OCI-LY3 (cell line): Measurements from ENCODE around the gene PSMD12.
A peak's percentile ranks its signal among the peaks of the same experiment; 100 is the strongest.

Source experiments
- H2AFZ ChIP-seq: fragments of 200-600, 300-600 bp; shearing (Covaris generic); 2 replicates; pipeline ENCODE4 v1.6.0; 2014; ENCODE audit warnings: antibody characterized with exemption, low read depth, low read length
- H3K27ac ChIP-seq: fragments of 200-600, 300-600 bp; sonication (generic); 2 replicates; pipeline ENCODE4 v1.5.1; 2014; ENCODE audit warnings: mild to moderate bottlenecking, low read length, moderate library complexity, mixed read lengths
- H3K27me3 ChIP-seq: fragments of 200-600, 300-600 bp; sonication (generic); 2 replicates; pipeline ENCODE4 v1.6.1; 2014; ENCODE audit warnings: low read depth, low read length, mixed read lengths
- H3K36me3 ChIP-seq: fragments of 200-600, 300-600 bp; sonication (generic); replicated peaks from 2 replicates; pipeline ENCODE3; 2014; ENCODE audit warnings: low read depth, low read length, mixed read lengths
- H3K4me1 ChIP-seq: fragments of 300-600, 200-600 bp; sonication (generic); 2 replicates; pipeline ENCODE4 v1.6.1; 2014; ENCODE audit warnings: low read length, mixed read lengths
- H3K4me2 ChIP-seq: fragments of 200-600, 300-600 bp; sonication (generic); 2 replicates; pipeline ENCODE4 v1.6.1; 2014; ENCODE audit warnings: low read length, mixed read lengths
- H3K4me3 ChIP-seq: fragments of 300-600, 200-600 bp; sonication (generic); 2 replicates; pipeline ENCODE4 v1.5.1; 2014; ENCODE audit warnings: antibody characterized with exemption, mild to moderate bottlenecking, low read length, moderate library complexity
- H3K79me2 ChIP-seq: fragments of 300-600, 200-600 bp; shearing (Covaris generic); 2 replicates; pipeline ENCODE4 v1.6.1; 2014; ENCODE audit warnings: mild to moderate bottlenecking, low read length, mixed read lengths
- H3K9ac ChIP-seq: fragments of 300-600, 200-600 bp; shearing (Covaris generic); 2 replicates; pipeline ENCODE4 v1.6.0; 2014; ENCODE audit warnings: mild to moderate bottlenecking, low read length, moderate library complexity
- H3K9me3 ChIP-seq: fragments of 200-600, 300-600 bp; shearing (Covaris generic); 2 replicates; pipeline ENCODE4 v1.6.1; 2014; ENCODE audit warnings: low read length, mixed read lengths; ENCODE audit not compliant: insufficient read depth
- H4K20me1 ChIP-seq: fragments of 200-600, 300-600 bp; sonication (generic); 2 replicates; pipeline ENCODE4 v1.6.1; 2016; ENCODE audit warnings: low read length, mixed read lengths; ENCODE audit not compliant: insufficient read depth
- EZH2phosphoT487 ChIP-seq: fragments of 200-600 bp; shearing (Covaris generic); IDR thresholded peaks from 2 replicates; pipeline ENCODE4 v1.6.1; 2018; ENCODE audit warnings: antibody characterized with exemption, mixed run types, low read depth
- TF ChIP-seq, protein P1 (sequence below): fragments of 200-600, 300-600 bp; sonication (generic); IDR thresholded peaks from 2 replicates; pipeline ENCODE4 v1.5.1; 2014; ENCODE audit warnings: antibody characterized with exemption, low read length, low read depth

PSMD12 gene

DNA sequence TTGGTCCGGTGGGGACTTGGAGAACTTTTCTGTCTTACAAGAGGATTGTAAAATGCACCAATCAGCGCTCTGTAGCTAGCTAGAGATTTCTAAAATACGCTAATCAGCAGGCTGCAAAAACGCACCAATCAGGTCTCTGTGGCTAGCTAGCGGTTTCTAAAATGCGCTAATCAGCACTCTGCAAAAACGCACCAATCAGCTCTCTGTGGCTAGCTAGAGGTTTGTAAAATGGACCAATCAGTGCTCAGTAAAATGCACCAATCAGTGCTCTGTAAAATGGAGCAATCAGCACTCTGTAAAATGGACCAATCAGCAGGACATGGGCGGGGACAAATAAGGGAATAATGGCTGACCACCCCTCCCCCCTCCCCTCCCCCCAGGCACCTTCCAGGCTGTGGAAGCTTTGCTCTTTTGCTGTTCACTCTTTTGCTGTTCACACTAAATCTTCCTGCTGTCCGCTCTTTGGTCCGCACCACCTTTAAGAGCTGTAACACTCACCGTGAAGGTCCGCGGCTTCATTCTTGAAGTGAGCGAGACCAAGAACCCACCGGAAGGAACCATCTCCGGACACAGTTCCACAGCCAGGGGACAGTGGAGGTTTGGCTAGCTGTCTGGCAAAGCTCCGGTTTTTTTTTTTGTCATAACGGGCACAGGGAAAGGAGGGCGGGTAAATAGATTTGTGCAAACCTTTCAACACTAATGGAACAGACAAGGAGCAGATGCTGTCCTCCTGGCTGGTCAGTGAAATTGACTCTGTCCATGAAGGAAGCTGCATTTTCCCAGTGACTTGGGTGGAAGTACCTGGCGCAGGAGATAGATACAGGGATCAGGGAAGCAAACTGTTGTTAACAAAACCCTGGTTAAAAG is 19.0 kb upstream of the PSMD12 start:
- Histone ChIP-seq H3K27me3 (no peaks in the 10 kb centered on the region), H2AFZ (no peak overlapping the region), H4K20me1 (no peaks in the 10 kb centered on the region; the same call in 1 of the 2 replicates), H3K4me3 (no peak overlapping the region), H3K9ac (no peak overlapping the region), H3K4me1 (peaks cover 6% of the 10 kb centered on the region), H3K36me3 (peaks cover 2% of the 10 kb centered on the region), H3K79me2 (peaks cover 82% of the 10 kb centered on the region), H3K9me3 (no peaks in the 10 kb centered on the region), H3K27ac (no peak overlapping the region), H3K4me2 (no peak overlapping the region)
- TF ChIP-seq EZH2phosphoT487: no peak
- TF ChIP-seq, protein P1, sequence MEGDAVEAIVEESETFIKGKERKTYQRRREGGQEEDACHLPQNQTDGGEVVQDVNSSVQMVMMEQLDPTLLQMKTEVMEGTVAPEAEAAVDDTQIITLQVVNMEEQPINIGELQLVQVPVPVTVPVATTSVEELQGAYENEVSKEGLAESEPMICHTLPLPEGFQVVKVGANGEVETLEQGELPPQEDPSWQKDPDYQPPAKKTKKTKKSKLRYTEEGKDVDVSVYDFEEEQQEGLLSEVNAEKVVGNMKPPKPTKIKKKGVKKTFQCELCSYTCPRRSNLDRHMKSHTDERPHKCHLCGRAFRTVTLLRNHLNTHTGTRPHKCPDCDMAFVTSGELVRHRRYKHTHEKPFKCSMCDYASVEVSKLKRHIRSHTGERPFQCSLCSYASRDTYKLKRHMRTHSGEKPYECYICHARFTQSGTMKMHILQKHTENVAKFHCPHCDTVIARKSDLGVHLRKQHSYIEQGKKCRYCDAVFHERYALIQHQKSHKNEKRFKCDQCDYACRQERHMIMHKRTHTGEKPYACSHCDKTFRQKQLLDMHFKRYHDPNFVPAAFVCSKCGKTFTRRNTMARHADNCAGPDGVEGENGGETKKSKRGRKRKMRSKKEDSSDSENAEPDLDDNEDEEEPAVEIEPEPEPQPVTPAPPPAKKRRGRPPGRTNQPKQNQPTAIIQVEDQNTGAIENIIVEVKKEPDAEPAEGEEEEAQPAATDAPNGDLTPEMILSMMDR: no peak

DNA sequence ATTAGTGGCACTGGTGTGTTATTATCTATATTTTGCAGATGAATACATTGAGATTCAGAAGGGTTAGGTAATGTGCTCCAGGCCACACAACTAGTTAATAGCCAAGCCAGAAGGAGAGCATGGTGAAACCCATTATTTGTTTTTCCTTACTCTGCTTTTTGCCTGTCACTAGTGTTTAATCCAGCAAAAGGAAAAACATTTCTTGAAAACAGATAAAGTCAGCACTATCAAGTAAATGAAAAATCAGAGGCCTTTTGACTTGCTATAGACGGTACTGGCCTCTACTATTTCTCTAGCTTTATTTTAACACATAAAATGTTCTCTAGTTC is 15.5 kb upstream of the PSMD12 start:
- Histone ChIP-seq H3K4me3 (no peak overlapping the region), H2AFZ (no peak overlapping the region), H3K79me2 (peaks cover 81% of the 10 kb centered on the region), H3K9ac (no peak overlapping the region), H3K4me2 (no peak overlapping the region), H4K20me1 (no peaks in the 10 kb centered on the region; the same call in 1 of the 2 replicates), H3K9me3 (no peaks in the 10 kb centered on the region), H3K27ac (no peak overlapping the region), H3K27me3 (no peaks in the 10 kb centered on the region), H3K4me1 (peaks cover 10% of the 10 kb centered on the region), H3K36me3 (no peaks in the 10 kb centered on the region)
- TF ChIP-seq EZH2phosphoT487: no peak
- TF ChIP-seq, protein P1: no peak

DNA sequence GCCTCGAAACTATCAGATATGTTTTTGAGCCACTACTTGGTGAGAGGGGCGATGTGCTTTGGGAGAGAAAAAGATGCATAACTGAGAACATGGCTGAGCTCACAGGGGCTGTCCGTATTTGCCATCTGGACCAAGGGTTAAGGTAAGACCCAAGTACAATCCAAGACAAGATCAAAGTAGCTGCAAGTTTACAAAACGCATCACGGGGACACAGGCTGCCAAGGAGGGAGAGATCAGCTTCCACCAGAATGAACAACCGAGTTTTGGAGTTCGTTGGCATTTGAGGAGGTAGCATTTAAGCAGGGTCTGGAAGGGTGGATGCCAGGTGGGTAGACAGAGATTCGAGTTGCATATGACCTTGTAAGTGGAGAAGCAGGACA is 12.9 kb upstream of the PSMD12 start:
- Histone ChIP-seq H3K27ac (no peak overlapping the region), H3K36me3 (no peaks in the 10 kb centered on the region), H3K27me3 (no peaks in the 10 kb centered on the region), H3K4me2 (peak overlapping the region; percentile 99), H4K20me1 (no peaks in the 10 kb centered on the region), H3K4me1 (peaks cover 25% of the 10 kb centered on the region), H3K79me2 (peaks cover 58% of the 10 kb centered on the region), H2AFZ (peak overlapping the region; percentile 47), H3K9ac (peak overlapping the region; percentile 81), H3K4me3 (peak overlapping the region; percentile 87), H3K9me3 (no peaks in the 10 kb centered on the region)
- TF ChIP-seq, protein P1: no peak
- no peak for TF ChIP-seq EZH2phosphoT487

DNA sequence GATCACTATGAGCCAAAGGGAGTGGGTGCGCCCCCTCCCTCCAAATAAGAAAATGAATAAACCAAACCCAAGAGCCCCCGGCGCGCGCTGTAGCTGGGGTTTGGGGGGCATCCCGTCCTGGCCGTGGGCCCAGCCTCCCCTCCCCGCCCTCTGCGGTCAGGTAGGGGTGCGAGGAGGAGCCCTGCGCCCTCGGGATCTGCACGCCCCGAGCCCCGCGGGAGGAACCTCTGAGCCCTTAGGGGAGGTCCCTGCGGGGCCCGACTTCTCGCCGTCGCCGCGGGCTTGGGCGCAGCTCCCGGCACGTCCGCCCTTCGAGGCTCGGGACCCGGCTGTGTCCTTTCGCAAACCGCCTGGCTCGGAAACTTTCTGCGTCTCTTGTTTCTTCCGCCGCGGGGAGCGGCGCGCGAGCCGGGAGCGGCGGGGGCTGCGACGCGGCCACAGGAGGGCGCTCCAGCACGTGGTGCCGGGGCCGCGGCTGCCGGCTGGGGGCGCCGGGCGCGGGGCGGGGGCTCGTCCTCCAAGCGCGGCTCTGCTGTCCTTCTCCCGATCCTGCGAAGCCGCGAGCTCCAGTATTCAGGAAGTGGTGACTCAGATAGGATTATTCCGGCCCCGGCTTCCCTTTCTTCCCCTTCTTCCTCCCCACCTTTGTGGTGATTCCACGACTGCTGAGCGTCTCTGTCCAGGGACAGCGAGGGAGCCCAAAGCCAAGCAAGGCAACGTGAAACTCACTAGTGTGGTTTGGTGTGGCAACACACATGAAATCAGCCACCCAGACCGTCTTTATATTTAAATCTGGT is 12.3 kb upstream of the PSMD12 start:
- Histone ChIP-seq H3K79me2 (peaks cover 52% of the 10 kb centered on the region), H2AFZ (peak overlapping the region; percentile 87), H3K4me3 (peak overlapping the region; percentile 87), H4K20me1 (no peaks in the 10 kb centered on the region), H3K4me2 (peak overlapping the region; percentile 99), H3K9me3 (no peaks in the 10 kb centered on the region), H3K36me3 (no peaks in the 10 kb centered on the region), H3K27me3 (no peaks in the 10 kb centered on the region), H3K9ac (peak overlapping the region; percentile 81), H3K4me1 (peaks cover 26% of the 10 kb centered on the region), H3K27ac (peak overlapping the region; percentile 59)
- TF ChIP-seq, protein P1: peak; percentile 51
- TF ChIP-seq EZH2phosphoT487: no peak
